ENCODE data around the gene OR56A5. TPM values are rescaled to one million over a fixed set of nuclear protein-coding genes. Genes with fewer than 3 reads are reported as not detected.

The OR56A5 gene
- total RNA-seq, 1 experiment from 2014 or later: not detected

GRCh38 chr11:5992150-5992549 lies 23.9 kb upstream of the OR56A5 start:
- no peaks in the 10 kb centered on the region for H3K79me2 ChIP-seq (ENCODE audit: insufficient read depth, low read length)
- no peak overlapping the region for H2AK5ac ChIP-seq (ENCODE audit: insufficient read length, low read length)
- no peak overlapping the region for H3K4me2 ChIP-seq (ENCODE audit: insufficient read depth, insufficient read length, low read length)
- H3K18ac ChIP-seq (ENCODE audit: insufficient read length, low read depth, low read length): no peak overlapping the region
- H3K79me1 ChIP-seq (ENCODE audit: insufficient read depth, low read depth, low read length, poor library complexity, severe bottlenecking): no peaks in the 10 kb centered on the region
- H4K8ac ChIP-seq (replicated peaks; ENCODE audit: insufficient read length, low read depth, low read length): no peak overlapping the region
- no peak for TF ChIP-seq CTCF (conservative IDR thresholded peaks at IDR 0.05)
- H3K56ac ChIP-seq (ENCODE audit: insufficient read length, low read depth, low read length): no peak overlapping the region
- Mint-ChIP-seq H3K36me3 (ENCODE audit: insufficient read depth in 1 of 3, low read depth in 3 of 3) (no peaks in the 10 kb centered on the region), H3K4me1 (0 out of 4 replicates have a peak, but pooled peaks cover 0 to 2% of the 10 kb centered on the region in 2 experiments), H3K27me3 (ENCODE audit: low read depth) (peaks cover 1% of the 10 kb centered on the region; the same call in 1 of the 2 replicates), H3K9me3 (no peaks in the 10 kb centered on the region; a peak in 1 of 5 replicates), H3K4me3 (no peak overlapping the region), H3K27ac (no peak overlapping the region)
- H4K20me1 ChIP-seq (ENCODE audit: control insufficient read depth, insufficient read depth, insufficient read length): no peaks in the 10 kb centered on the region
- H2AFZ ChIP-seq (ENCODE audit: low read length): no peak overlapping the region
- no peak overlapping the region for H2BK5ac ChIP-seq (ENCODE audit: insufficient read length, low read length)
- no peak overlapping the region for H3K14ac ChIP-seq (ENCODE audit: insufficient read depth, low read length)
- no peak for DNase-seq
- H3K9ac ChIP-seq (ENCODE audit: extremely low read depth, insufficient read length, low read length): no peak overlapping the region
- H4K5ac ChIP-seq (ENCODE audit: insufficient read length, low read depth, low read length): no peak overlapping the region
- H3K27me3 ChIP-seq (ENCODE audit: insufficient read depth, low read length): no peaks in the 10 kb centered on the region
- no peak overlapping the region for H2BK15ac ChIP-seq (ENCODE audit: low read depth, low read length)
- no peak overlapping the region for H2BK12ac ChIP-seq (ENCODE audit: insufficient read length, low read depth, low read length)
- H3K4me1 ChIP-seq (ENCODE audit: insufficient read depth, low read length): no peaks in the 10 kb centered on the region
- no peak overlapping the region for H2BK20ac ChIP-seq (ENCODE audit: low read depth, low read length, poor library complexity, severe bottlenecking)
- H3T11ph ChIP-seq (ENCODE audit: low read length): no peak overlapping the region
- no peaks in the 10 kb centered on the region for H3K9me3 ChIP-seq (ENCODE audit: control insufficient read depth, low read depth, low read length)
- no peak overlapping the region for H3K4ac ChIP-seq (ENCODE audit: low read depth, low read length)
- H4K91ac ChIP-seq (ENCODE audit: insufficient read length, low read depth, low read length): no peak overlapping the region
- H2BK120ac ChIP-seq (ENCODE audit: low read depth, low read length, poor library complexity, severe bottlenecking): no peak overlapping the region
- H3K23ac ChIP-seq (ENCODE audit: insufficient read length, low read depth, low read length): no peak overlapping the region
- H3K23me2 ChIP-seq (ENCODE audit: insufficient read length, low read depth, low read length, poor library complexity, severe bottlenecking): no peaks in the 10 kb centered on the region
- WGBS (ENCODE audit: extremely low coverage, insufficient read length, low lambda C conversion rate): no CpG with 5 or more reads among the region's 3 CpGs
- no peak overlapping the region for H3K27ac ChIP-seq (ENCODE audit: insufficient read length, low read depth, low read length)

Measured in H9 (cell line).